ENCODE measurements around the gene FUT3. TPM values are rescaled to one million over a fixed set of nuclear protein-coding genes. Genes with fewer than 3 reads are reported as not detected.

The FUT3 gene
- total RNA-seq, 1 experiment from 2014 or later = 0.48 TPM

GRCh38 chr19:5839065-5840017 lies 11.9 kb downstream of the FUT3 start, which contains the start of gene FUT6:
Gene FUT6 (minus strand): TSS chr19:5839702. CDS start chr19:5832567, 7,135 bp downstream.
- peaks cover 18% of the 10 kb centered on the region for H3K27me3 Mint-ChIP-seq (ENCODE audit: low read depth)
- ATAC-seq (no peak), DNase-seq (ENCODE audit: low spot score) (no peak)
- CTCF ChIA-PET = interaction anchor here (1.6 kb wide), 1 partner anchor 35 kb away, joined by 7 read pairs; no protein-coding TSS in a partner anchor
- no peak within 1 kb of the TSS for H3K4me3 Mint-ChIP-seq
- H3K9me3 Mint-ChIP-seq = no peaks in the 10 kb centered on the region
- no peak within 1 kb of the TSS for H3K27ac Mint-ChIP-seq
- POLR2A ChIA-PET = interaction anchor here (1.5 kb wide), 1 partner anchor 11 kb away, joined by 4 read pairs; no protein-coding TSS in a partner anchor
- H3K4me1 Mint-ChIP-seq = no peaks in the 10 kb centered on the region
- TF ChIP-seq ZNF263 (CRISPR knock-in tag; IDR thresholded peaks at IDR 0.05; ENCODE audit: low read depth) = no peak
- TF ChIP-seq GABPB1 (CRISPR knock-in tag; IDR thresholded peaks at IDR 0.05) = 0 out of 2 replicates have a peak, but pooled peaks have one; percentile 19
- no peaks in the 10 kb centered on the region for H3K36me3 Mint-ChIP-seq

DNA sequence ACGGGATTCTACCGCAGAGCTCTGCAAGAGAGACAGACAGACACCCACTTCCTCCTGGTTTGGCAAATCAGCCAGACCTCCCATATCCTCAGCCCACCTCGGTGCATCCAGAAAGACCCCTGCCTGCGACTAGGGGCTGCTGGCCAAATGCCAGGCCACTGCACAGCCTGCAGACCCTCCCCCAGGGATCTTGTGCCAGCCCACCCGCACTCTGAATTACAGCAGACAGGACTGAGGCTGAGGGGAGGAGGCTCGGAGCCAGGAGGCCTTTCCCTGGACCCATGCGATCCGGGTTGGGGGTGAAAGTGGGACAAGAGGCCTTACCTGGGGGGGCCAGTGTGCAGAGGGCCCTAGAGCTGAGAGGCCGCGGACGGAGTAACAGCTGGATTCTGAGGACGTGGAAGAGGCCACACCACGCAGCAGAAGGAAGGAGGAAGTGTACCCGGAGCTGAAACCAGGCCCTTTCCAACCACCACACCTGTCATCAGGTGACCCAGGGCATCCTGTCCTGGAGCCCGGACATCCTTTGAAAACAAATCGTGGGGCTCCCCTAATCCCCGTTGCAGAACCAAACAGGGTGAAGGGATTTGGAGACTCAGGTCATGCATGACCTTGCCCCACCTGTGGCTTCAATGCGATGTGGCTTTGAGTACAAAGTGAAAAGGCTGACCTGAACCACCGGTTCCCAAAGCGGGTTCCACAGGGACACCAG lies 12.7 kb downstream of the FUT3 start:
- ChIA-PET POLR2A (interaction anchor here (1.5 kb wide), 1 partner anchor 10 kb away, joined by 4 read pairs; no protein-coding TSS in a partner anchor), CTCF (interaction anchor here (1.1 kb wide), 1 partner anchor 35 kb away, joined by 5 read pairs; no protein-coding TSS in a partner anchor)
- Mint-ChIP-seq H3K4me1 (no peaks in the 10 kb centered on the region), H3K4me3 (no peak overlapping the region), H3K27me3 (ENCODE audit: low read depth) (peaks cover 23% of the 10 kb centered on the region), H3K36me3 (no peaks in the 10 kb centered on the region), H3K9me3 (no peaks in the 10 kb centered on the region), H3K27ac (no peak overlapping the region)
- DNase-seq (ENCODE audit: low spot score) (no peak), ATAC-seq (no peak)
- TF ChIP-seq ZNF423 (CRISPR knock-in tag; IDR thresholded peaks at IDR 0.05) = no peak
- TF ChIP-seq, protein P1, sequence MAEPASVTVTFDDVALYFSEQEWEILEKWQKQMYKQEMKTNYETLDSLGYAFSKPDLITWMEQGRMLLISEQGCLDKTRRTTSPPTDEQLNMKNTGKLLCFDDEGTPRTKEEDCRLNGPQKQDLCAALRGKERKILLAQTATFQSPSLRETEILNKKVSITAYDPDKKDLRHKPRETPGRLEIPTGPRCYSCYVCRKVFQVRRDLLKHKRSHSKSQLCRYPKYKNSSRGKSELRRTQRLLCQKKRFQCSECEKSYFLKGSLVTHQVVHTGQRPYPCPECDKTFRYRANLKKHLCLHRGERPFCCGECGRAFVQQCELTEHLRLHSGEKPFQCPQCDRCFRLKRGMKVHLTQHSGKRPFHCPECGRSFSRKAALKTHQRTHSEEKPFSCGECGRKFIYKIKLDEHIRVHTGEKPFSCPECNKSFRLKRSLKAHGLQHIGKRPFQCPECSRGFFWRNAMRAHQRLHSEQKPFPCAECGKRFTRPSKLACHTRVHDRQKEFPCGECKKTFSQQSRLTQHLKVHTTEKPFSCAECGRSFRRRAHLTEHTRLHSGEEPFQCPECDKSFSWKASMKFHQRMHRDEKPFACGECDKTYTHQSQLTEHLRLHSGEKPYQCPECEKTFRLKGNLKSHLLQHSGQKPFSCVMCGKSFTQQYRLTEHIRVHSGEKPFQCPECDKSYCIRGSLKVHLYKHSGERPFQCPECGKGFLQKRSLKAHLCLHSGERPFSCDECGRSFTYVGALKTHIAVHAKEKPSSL (CRISPR knock-in tag; conservative IDR thresholded peaks at IDR 0.05) = no peak
- TF ChIP-seq ELF4 (CRISPR knock-in tag; IDR thresholded peaks at IDR 0.05; ENCODE audit: low read depth) = no peak
- no peak for TF ChIP-seq ZNF219 (CRISPR knock-in tag; IDR thresholded peaks at IDR 0.05; ENCODE audit: borderline replicate concordance)
- TF ChIP-seq, protein P2, sequence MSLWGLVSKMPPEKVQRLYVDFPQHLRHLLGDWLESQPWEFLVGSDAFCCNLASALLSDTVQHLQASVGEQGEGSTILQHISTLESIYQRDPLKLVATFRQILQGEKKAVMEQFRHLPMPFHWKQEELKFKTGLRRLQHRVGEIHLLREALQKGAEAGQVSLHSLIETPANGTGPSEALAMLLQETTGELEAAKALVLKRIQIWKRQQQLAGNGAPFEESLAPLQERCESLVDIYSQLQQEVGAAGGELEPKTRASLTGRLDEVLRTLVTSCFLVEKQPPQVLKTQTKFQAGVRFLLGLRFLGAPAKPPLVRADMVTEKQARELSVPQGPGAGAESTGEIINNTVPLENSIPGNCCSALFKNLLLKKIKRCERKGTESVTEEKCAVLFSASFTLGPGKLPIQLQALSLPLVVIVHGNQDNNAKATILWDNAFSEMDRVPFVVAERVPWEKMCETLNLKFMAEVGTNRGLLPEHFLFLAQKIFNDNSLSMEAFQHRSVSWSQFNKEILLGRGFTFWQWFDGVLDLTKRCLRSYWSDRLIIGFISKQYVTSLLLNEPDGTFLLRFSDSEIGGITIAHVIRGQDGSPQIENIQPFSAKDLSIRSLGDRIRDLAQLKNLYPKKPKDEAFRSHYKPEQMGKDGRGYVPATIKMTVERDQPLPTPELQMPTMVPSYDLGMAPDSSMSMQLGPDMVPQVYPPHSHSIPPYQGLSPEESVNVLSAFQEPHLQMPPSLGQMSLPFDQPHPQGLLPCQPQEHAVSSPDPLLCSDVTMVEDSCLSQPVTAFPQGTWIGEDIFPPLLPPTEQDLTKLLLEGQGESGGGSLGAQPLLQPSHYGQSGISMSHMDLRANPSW (CRISPR knock-in tag; conservative IDR thresholded peaks at IDR 0.05; ENCODE audit: low read depth) = no peak
- no peak for TF ChIP-seq ZNF512 (CRISPR knock-in tag; IDR thresholded peaks at IDR 0.05; ENCODE audit: borderline replicate concordance)
- no peak for TF ChIP-seq CBFB (CRISPR knock-in tag; IDR thresholded peaks at IDR 0.05; ENCODE audit: low read depth)
- TF ChIP-seq IRF2 (CRISPR knock-in tag; IDR thresholded peaks at IDR 0.05; ENCODE audit: borderline replicate concordance, low read depth) = no peak
- no peak for TF ChIP-seq SP1 (CRISPR knock-in tag; conservative IDR thresholded peaks at IDR 0.05)
- TF ChIP-seq ZNF396 (CRISPR knock-in tag; IDR thresholded peaks at IDR 0.05; ENCODE audit: borderline replicate concordance) = no peak
- TF ChIP-seq JUN (CRISPR knock-in tag; IDR thresholded peaks at IDR 0.05) = no peak
- TF ChIP-seq PRRX2 (CRISPR knock-in tag; IDR thresholded peaks at IDR 0.05) = no peak
- no peak for TF ChIP-seq ATF1 (CRISPR knock-in tag; IDR thresholded peaks at IDR 0.05)
- no peak for TF ChIP-seq ZNF138 (CRISPR knock-in tag; conservative IDR thresholded peaks at IDR 0.05)
- TF ChIP-seq, protein P3, sequence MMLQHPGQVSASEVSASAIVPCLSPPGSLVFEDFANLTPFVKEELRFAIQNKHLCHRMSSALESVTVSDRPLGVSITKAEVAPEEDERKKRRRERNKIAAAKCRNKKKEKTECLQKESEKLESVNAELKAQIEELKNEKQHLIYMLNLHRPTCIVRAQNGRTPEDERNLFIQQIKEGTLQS (CRISPR knock-in tag; conservative IDR thresholded peaks at IDR 0.05) = no peak
- no peak for TF ChIP-seq CREB1 (CRISPR knock-in tag; IDR thresholded peaks at IDR 0.05)

Measured in WTC11 (cell line).